Gastroesophageal sphincter (tissue), 4 donors: ENCODE data around the gene ADAR. TPM values are rescaled to one million over a fixed set of nuclear protein-coding genes. Genes with fewer than 3 reads are reported as not detected.

Source experiments
- ATAC-seq: fragments of 150-250 bp; one replicate; pipeline ENCODE4 v1.9.1; 2016; ENCODE audit warnings: mild to moderate bottlenecking, moderate library complexity
- H3K27ac ChIP-seq, 4 donors: fragments of 200-600 bp; sonication (generic) in 3 of 4; 1 replicate in 3 of 4; 2 replicates in 1 of 4; pipeline ENCODE4 v1.5.1; 2016 to 2019
- H3K27me3 ChIP-seq: fragments of 200-600 bp; sonication (generic); one replicate; pipeline ENCODE4 v1.5.1; 2019
- H3K36me3 ChIP-seq, 2 donors: fragments of 200-600 bp; sonication (generic); one replicate each; pipeline ENCODE4 v1.5.1; 2019; ENCODE audit warnings: control low read depth in 1 of 2
- H3K4me1 ChIP-seq, 3 donors: fragments of 200-600 bp; sonication (generic); 1 replicate in 2 of 3; 2 replicates in 1 of 3; pipeline ENCODE4 v1.5.1; 2016 to 2019; ENCODE audit warnings: control low read depth in 2 of 3
- H3K4me3 ChIP-seq, 2 donors: fragments of 200-600 bp; sonication (generic); one replicate each; pipeline ENCODE4 v1.5.1; 2019; ENCODE audit warnings: mild to moderate bottlenecking in 1 of 2, moderate library complexity in 1 of 2
- H3K9me3 ChIP-seq, 3 donors: fragments of 200-600 bp; sonication (generic); one replicate each; pipeline ENCODE4 v1.5.1; 2017 to 2019; ENCODE audit warnings: control low read depth in 2 of 3
- CTCF ChIP-seq, 4 experiments: fragments of 200-600 bp in 2 of 4; fragments of 450-650 bp in 2 of 4; sonication (generic) in 1 of 4; IDR thresholded peaks; one replicate each; pipeline ENCODE4 v1.5.1; 2017 to 2019; ENCODE audit warnings: antibody characterized with exemption in 4 of 4, mild to moderate bottlenecking in 2 of 4, moderate library complexity in 2 of 4
- EP300 ChIP-seq: sonication (generic); formaldehyde crosslinking; IDR thresholded peaks from one replicate; pipeline ENCODE4 v1.6.1; 2017; ENCODE audit warnings: antibody characterized with exemption, mild to moderate bottlenecking
- POLR2A ChIP-seq, 2 donors: fragments of 450-650 bp; IDR thresholded peaks; one replicate each; pipeline ENCODE4 v1.6.1; 2017; ENCODE audit warnings: antibody characterized with exemption in 2 of 2, mild to moderate bottlenecking in 2 of 2, moderate library complexity in 1 of 2
- POLR2AphosphoS5 ChIP-seq: sonication (generic); formaldehyde crosslinking; IDR thresholded peaks from one replicate; pipeline ENCODE4 v1.6.1; 2017; ENCODE audit warnings: antibody characterized with exemption
- WGBS, 2 donors: methylation state at CpG; one replicate each; pipeline ENCODE4 v1.1.5; 2018; ENCODE audit warnings: low coverage in 1 of 2; 5-methylcytosine and 5-hydroxymethylcytosine counted together
- total RNA-seq, 4 donors: library from RNA; depleted of rRNA; stranded (reverse); fragments of >200 nt; gene quantifications; one replicate each; pipeline ENCODE4 v1.1.0, GENCODE V29; 2016

The ADAR gene
- total RNA-seq, 4 donors from 2014 or later = 71.0 to 108 (median 90.4) TPM

- ATAC-seq = no peak
- H3K4me3 ChIP-seq = no peak overlapping the region
- H3K36me3 ChIP-seq = peaks cover 14 to 100% of the 10 kb centered on the region in 2 donors
- no peaks in the 10 kb centered on the region for H3K27me3 ChIP-seq
- 71% methylated on average over 6 of the region's 10 CpGs; no CpG with 5 or more reads in 1 of the 2 donors for WGBS, 2 donors
- no peaks in the 10 kb centered on the region for H3K9me3 ChIP-seq
- no peak for TF ChIP-seq POLR2AphosphoS5
- no peak for TF ChIP-seq POLR2A (IDR thresholded peaks at IDR 0.05)
- no peak for TF ChIP-seq EP300
- no peak for TF ChIP-seq CTCF (IDR thresholded peaks at IDR 0.05)
- H3K4me1 ChIP-seq = peaks cover 0 to 16% (median 0%) of the 10 kb centered on the region in 3 donors
- no peak overlapping the region for H3K27ac ChIP-seq
Measured at GRCh38 chr1:154586231-154586630, 21.8 kb downstream of the ADAR start.

- Histone ChIP-seq H3K4me3 (no peak overlapping the region), H3K4me1 (peaks cover 0 to 8% (median 0%) of the 10 kb centered on the region in 3 donors), H3K27ac (no peak overlapping the region), H3K9me3 (no peaks in the 10 kb centered on the region), H3K27me3 (no peaks in the 10 kb centered on the region), H3K36me3 (peaks cover 14 to 100% of the 10 kb centered on the region in 2 donors)
- no peak for TF ChIP-seq POLR2AphosphoS5
- TF ChIP-seq CTCF (IDR thresholded peaks at IDR 0.05) = no peak
- no peak for TF ChIP-seq POLR2A (IDR thresholded peaks at IDR 0.05)
- TF ChIP-seq EP300 = no peak
- no peak for ATAC-seq
- 43 to 78% methylated on average over 3 to 7 of the region's 9 CpGs for WGBS, 2 donors
Measured at GRCh38 chr1:154584267-154584994, 23.6 kb downstream of the ADAR start.

- no peak for ATAC-seq
- peak overlapping the region in 1 of 4 donors; percentile 14 for H3K27ac ChIP-seq
Measured at GRCh38 chr1:154583773-154584172, 24.2 kb downstream of the ADAR start.

GRCh38 chr1:154582885-154583284 is 25.1 kb downstream of the ADAR start:
- Histone ChIP-seq H3K27ac (no peak overlapping the region), H3K4me3 (no peak overlapping the region), H3K9me3 (no peaks in the 10 kb centered on the region), H3K4me1 (peaks cover 0 to 16% (median 0%) of the 10 kb centered on the region in 3 donors), H3K36me3 (peaks cover 9 to 100% of the 10 kb centered on the region in 2 donors), H3K27me3 (no peaks in the 10 kb centered on the region)
- TF ChIP-seq EP300 (no peak), CTCF (IDR thresholded peaks at IDR 0.05) (no peak), POLR2AphosphoS5 (no peak), POLR2A (IDR thresholded peaks at IDR 0.05) (no peak)
- WGBS, 2 donors = 70 to 91% methylated on average over 2 to 4 of the region's 6 CpGs
- no peak for ATAC-seq

More at GRCh38 chr1:154583773-154584172, 24.2 kb downstream of the ADAR start:
- H3K9me3 ChIP-seq = no peaks in the 10 kb centered on the region
- H3K36me3 ChIP-seq = peaks cover 14 to 100% of the 10 kb centered on the region in 2 donors
- no peaks in the 10 kb centered on the region for H3K27me3 ChIP-seq
- peaks cover 0 to 8% (median 0%) of the 10 kb centered on the region in 3 donors for H3K4me1 ChIP-seq
- 21 to 51% methylated on average over 2 to 9 of the region's 9 CpGs for WGBS, 2 donors
- TF ChIP-seq POLR2AphosphoS5 (peak; percentile 8), CTCF (IDR thresholded peaks at IDR 0.05) (no peak)
- H3K4me3 ChIP-seq = no peak overlapping the region

- Histone ChIP-seq H3K4me1 (peaks cover 0 to 25% (median 4%) of the 10 kb centered on the region in 3 donors), H3K27ac (no peak overlapping the region), H3K4me3 (no peak overlapping the region), H3K36me3 (peaks cover 2 to 91% of the 10 kb centered on the region in 2 donors), H3K27me3 (no peaks in the 10 kb centered on the region), H3K9me3 (no peaks in the 10 kb centered on the region)
- ATAC-seq = no peak
- TF ChIP-seq POLR2A (IDR thresholded peaks at IDR 0.05) = no peak
- no peak for TF ChIP-seq EP300
- no peak for TF ChIP-seq CTCF (IDR thresholded peaks at IDR 0.05)
- no peak for TF ChIP-seq POLR2AphosphoS5
- 71% methylated on average over 3 of the region's 3 CpGs; no CpG with 5 or more reads in 1 of the 2 donors for WGBS, 2 donors
Measured at GRCh38 chr1:154581766-154582165, 26.2 kb downstream of the ADAR start.
